D341Med (cell line): ENCODE data around the gene NEK1.

Experiments
- DNase-seq: peaks from one replicate; pipeline ENCODE4 v3.0.0; 2012; ENCODE audit warnings: low spot score

The NEK1 gene

DNA sequence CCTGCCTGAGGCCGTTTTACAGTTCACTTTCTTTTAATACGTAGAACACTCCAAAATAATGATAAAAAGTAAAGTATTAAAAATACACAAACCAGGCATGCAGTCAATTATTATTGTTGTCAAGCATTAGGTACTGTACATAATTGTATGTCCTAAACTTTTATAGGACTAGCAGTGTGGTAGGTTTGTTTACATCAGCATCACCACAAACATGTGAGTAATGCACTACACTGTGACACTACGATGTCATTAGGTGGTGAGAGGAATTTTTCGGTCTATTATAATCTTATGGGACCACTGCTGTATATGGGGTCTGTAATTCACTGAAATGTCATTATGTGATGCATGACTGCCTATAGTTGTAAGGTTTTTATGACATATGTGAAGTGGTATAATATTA is 192.1 kb downstream of the NEK1 start:
- no peak for DNase-seq

DNA sequence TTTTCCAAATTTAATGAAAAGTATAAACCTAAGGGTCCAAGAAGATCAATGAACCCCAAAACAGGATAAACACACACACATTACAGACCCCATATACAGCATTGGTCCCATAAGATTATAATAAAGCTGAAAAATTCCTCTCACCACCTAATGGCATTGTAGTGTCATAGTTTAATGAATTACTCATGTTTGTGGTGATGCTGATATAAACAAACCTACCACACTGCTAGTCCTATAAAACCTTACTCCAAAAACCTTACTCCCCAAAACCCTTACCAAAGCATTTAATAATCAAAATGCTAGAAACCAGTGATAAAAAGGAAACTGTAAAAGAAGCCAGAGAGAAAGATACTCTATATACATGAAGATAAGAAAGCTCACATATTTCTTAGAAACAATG is 193.5 kb downstream of the NEK1 start:
- DNase-seq: no peak

DNA sequence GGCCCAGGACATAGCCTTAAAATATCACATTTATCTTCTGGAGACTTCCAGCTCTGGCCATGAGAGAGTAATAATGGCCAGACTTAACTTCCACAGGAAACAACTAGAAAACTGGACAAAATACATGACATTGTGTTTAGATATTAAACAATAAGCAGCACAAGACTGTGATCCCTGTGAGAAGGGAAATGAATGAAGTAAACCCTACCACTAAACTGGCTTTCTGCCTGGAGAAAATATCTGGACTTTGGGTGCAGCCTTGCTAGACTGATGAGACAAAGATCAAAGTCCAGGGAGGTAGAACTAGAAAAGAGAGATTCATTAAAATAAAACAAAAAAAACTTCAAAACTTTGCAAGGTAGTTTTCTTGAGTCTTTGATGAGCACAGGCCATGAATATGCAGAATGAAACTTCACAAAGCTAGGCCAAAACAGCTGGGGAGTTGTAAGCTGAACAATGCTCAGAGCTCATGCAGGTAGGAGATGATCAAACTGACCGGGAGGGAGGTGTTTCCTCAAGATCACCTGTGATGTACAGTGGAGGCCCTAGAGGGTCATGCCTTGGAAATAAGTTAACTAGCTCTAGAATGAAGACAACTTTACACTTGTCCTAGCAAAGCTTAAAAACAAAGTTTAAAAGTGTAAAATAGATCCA is 194.6 kb downstream of the NEK1 start:
- DNase-seq: no peak

DNA sequence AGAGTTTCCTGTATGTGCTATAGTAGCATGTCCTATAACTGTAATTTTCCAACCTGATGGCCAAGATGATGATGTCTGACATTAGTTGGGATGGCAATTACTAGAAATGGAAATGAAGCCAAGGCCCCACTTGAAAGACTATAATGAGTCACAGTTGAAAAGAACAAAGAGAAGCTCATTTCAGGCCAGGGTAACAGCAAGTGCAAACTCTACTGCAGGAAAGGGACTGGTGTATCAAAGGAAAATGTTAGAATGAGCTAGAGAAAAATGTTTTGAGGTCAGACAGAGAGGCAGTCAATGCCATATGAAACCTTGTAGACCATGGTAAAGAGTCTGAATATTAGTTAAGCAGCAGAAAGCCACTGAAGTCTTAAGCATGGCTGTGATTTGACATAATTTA is 195.4 kb downstream of the NEK1 start:
- DNase-seq: no peak

DNA sequence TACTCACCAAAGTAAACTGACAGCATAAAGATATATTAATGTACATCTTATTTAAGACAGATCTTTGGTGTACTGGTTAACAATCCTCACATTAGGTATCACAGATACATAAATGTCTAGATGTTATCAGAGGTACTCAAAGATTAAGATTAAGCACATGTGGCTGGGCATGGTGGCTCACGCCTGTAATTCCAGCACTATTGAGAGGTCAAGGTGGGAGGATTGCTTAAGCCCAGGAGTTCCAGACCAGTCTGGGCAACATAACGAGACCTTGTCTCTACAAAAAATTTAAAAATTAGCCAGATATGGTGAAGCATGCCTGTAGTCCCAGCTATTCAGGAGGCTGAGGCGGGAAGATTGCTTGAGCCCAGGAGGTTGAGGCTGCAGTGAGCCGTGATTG is 195.9 kb downstream of the NEK1 start:
- no peak for DNase-seq

DNA sequence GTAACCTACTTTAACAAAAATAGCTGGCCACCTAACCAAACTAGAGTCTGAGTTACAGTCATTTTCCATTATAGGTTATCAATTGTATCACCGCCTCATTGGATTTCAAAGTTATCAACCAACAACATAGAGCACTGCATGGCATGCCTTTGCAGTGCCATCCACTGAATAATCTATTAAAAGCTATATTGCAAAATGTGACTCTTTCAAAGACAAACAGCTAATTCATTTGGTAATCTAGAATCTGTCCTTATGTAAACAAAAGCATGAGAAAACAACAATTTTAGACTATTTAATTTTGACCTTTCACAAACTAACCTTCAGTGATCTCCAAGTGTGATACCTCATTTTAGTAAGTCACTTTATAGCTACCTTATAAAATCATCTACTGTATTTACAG is 197.5 kb downstream of the NEK1 start:
- no peak for DNase-seq

DNA sequence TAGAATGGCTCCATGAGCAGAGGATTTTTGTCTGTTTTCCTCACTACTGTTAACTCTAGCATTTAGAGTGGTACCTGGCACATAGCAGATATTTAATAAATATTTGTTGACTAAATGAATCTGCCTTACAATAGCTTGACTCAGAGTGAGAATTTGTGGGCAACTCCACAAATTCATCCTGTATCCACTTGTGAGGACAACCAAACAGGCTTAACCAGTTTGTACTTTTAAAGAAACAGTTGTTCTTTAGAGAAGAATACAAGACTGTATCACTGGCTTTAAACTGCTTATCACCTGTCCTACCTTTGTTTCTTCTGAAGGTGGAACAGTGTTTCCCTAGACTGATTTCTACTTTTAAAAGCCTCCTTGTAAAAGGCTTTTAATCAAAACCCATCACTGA is 200.3 kb downstream of the NEK1 start:
- DNase-seq: no peak

DNA sequence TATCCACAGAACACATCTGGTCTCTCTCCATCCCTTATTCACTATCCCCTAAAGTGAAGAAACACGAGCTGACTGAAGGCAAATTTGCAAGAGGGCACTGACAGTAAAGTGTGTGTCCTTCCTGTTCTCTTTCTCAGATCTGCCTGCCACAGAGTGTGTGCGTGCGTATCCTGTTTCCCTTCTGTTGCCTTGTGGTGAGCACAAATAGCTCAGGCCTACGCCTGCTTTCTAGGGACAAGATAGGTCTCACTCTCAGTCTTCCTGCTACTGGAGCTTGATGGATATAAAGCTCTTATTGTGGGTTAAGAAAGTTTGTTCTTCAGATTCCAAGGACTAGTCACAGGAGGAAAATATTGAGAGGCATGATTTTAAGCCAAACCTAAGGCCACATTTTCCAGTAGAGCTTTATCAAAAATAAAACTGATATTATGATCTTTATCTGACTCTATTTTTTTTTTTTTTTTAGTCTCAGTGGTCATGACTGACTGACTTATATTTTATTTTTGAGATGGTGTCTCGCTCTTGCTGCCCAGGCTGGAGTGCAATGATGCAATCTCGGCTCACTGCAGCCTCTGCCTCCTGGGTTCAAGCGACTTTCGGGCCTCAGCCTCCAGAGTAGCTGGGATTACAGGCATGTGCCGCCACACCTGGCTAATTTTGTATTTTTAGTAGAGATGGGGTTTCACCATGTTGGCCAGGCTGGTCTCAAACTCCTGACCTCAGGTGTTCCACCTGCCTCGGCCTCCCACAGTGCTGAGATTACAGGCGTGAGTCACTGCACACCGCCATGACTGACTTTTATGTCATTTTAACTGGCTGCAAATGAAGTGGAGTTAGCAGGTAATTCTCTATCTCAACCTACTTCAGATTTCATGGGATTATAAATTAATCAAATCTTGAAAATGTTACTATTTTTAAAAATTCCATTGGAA is 201.3 kb downstream of the NEK1 start:
- DNase-seq: no peak

DNA sequence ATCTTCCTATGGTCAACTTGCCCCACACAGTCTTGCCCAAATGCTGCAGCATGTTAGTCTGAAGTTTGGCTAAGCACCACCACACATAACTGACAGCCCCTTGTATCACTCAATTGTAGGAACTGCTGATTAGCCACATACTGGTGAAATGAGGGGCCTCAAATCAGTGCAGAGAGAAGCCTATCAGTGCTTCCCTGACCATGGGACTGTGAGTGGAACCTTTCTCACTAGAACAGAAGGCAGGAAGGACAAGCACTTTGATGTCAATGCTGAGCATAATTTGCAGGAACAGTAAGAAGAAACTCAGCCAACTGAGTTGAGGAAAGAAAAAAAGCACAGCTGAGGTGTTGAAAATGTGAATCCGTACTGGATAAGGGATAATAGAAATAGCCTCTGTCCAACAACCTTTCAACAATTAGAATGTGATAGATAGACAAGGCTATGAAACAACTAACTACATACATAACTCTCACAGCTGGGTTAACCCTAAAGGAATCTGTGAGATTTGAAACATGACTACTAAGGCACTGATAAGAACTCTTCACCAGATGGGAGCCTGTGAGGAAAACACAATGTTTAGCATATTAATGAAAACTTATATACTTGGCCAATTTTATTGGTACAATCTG is 205.1 kb downstream of the NEK1 start:
- DNase-seq: no peak

DNA sequence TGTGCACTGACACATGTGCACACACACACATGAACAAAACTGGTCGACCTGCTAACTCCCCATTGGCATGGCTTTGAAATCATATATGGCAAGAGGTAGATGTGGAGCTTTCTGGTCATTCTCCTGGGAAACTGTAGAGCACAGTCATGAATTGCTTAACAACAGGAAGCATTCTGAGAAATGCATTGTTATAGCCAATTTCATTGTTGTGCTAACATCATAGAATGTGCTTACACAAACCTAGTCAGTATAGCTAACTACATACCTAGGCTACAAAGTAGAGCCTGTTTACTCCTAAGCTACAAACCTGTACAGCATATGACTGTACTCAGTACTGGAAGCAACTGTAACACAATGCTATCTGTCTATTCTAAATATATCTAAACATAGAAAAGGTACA is 207.4 kb downstream of the NEK1 start:
- DNase-seq: no peak

DNA sequence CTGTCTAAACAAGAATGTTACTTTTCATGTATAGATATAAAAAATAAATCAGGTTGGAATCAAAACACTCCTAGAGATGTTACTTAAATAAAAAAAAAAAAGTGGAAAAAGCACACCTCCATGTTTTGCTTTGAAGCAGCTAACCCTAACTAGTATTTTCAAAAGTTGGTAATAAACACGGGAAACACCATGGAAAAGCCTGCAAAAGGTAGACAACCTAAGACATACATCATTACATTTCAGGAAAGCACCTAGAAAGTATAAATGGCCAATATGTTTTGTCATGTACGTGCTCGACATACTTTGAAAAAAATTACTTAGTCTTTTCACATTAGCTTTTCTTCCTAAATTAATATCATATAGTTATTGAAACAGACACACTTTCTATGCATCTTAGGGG is 211.6 kb downstream of the NEK1 start:
- DNase-seq: no peak

DNA sequence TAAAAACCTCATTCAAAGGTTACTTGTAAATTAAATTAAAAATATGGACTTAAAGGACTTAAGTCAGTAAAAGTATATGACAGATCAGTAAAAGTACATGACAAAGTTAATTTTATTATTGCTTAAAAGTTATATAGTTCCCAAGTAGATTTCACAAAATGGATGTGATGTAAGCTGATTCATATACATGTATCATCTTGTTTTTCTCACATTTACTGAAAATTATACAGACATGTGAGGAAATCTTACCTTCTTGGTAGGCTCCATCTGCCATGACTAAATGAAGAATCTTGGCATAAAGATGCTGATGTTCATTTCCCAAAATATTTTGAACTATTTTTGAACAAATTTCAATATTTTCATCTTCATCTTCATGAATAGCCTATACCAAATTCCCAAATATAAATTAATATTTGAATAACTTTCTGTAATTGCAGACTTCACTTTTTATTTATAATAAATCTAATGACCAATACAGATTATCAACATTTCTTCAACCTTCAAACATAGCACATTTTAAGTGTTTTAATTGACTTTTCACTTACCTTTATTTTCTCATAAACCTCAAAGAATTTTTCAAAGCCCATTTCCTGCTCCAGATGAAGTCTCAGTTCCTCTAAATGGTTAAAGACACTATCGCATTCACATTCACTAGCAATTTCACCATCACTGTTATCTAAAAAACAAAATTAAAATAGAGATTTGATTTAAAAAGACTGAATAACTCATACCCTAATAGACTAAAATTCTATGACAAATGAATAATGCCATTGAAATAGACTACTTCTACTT is 212.2 kb downstream of the NEK1 start:
- DNase-seq: no peak

DNA sequence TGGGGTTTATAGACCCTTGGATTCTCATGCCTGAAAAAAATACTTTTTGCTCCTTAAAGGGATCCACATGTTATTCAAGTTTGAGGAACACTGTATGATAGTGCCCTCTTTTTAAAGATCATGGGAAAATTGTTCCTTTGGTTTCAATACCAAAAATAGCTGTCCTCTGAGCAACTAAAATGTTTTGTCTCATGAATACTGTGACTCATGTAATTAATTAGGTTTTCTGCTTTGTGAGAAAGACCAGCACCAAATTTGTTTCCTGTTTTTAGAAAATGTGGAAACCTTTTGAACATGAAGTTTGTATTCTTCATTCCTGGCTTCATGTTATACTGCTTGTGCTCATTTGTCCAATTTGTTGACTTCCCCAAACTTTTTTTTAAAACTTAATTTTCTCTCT is 214.1 kb downstream of the NEK1 start:
- no peak for DNase-seq

DNA sequence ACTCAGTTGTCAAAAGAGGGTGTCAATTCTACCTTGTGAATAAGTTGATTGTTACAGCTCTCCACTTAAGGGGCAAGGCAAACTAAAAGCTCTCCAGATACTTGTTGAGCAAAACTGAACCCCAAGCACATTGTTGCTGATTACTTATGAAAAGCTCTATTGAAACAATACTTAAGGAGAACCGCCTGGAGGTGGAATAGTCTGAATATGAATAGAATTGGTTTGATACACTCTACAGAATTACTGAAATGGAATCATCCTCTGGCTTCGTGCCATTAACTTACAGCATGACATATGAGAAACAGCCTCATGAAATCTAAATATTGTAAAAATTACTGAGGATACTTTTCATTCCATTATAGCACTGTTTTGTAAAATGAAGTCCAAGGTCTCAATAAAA is 214.6 kb downstream of the NEK1 start:
- DNase-seq: no peak

DNA sequence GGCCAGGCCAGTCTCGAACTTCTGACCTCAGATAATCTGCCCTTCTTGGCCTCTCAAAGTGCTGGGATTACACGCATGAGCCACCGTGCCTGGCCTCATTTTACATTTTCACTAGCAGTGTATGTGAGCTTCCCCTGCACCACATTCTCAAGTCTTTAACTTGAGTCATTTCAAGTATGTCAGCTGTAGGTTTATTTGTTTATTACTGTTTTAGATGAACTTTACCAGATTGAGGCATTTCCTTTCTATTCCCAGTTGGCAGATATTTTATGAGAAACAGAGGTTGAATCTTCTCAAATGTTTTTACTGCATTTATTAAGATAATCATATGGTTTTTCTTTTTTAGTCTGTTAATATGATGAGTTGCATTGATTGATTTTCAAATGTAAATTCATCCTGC is 227.0 kb downstream of the NEK1 start:
- DNase-seq: no peak

DNA sequence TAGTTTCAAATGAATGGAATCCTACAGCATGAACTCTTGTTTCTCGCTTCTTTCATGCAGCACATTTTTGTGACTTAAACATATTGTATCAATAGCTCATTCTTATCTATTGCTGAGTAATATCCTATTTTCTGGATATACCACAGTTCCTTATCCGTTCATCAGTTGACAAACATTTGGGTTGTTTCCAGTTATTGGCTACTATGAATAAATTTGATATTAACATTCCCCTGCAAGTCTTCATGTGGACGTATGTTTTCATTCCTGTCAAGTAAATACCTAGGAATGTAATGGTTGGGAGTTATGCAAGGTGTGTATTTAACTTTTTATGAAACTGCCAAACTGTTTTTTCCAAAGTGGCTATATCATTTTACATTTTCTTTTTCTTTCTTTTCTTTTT is 227.6 kb downstream of the NEK1 start:
- no peak for DNase-seq

DNA sequence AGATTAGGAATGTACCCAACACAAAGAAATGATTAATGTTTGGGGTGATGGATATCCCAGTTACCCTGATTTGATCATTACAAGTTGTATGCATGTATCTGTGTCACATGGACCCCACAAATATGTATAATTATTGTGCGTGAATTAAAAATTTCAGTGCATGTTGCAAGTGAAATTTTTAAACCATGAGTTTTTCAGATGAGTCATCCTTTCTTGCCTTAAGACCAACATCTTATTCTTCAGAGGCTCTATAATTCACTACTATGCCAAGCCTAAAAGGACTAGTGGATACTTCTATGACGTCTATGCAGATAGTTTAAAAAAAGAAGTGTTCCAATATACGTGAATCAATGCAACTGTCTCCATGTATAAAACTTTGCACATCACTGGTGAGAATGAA is 228.7 kb downstream of the NEK1 start:
- DNase-seq: no peak

DNA sequence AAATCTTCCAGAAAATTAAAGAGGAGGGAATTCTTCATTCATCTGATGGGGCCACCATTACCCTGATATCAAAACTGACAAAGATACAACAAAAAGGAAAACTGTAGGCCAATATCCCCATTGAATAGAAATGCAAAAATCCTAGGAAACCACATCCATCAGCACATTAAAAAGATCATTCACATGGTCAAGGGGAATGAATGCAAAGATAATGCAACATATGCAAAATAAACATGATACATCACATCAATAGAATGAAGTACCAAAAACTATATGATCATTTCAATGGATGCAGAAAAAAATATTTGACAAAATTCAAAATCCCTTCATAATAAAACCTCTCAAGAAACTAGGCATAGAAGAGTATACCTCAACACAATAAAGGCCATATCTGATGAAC is 232.7 kb downstream of the NEK1 start:
- no peak for DNase-seq

DNA sequence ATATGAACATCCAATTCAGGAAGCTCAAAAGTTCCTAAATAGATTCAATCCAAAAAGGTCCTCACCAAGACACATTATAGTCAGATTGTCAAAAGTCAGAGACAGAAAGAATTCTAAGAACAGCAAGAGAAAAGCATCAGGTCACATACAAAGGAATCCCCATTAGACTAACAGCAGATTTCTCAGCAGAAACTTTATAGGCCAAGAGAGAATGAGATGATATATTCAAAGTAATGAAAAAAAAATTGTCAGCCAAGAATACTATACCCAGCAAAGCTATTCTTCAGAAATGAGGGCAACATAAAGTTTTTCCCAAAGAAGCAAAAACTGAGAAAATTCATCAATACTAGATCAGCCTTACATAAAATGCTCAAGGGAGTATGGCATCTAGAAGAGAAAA is 235.0 kb downstream of the NEK1 start:
- DNase-seq: no peak

DNA sequence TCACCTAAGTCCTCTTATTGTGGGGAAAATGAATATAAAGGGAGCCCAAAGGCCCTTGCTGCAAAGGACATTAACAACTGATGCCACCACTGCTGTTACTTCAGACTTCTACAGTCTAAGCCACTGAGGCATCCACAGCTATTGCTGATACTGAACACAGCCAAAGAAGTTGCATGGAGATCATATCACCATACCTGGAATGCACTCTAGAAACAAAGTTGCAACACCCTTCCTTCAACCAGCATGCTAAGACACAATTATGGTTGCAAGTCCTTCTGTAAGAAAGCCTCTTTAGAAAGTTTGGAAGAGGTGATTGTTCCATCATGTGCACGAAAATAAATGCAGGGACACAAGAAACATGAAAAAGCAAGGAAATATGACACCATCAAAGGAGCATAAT is 236.0 kb downstream of the NEK1 start:
- no peak for DNase-seq

DNA sequence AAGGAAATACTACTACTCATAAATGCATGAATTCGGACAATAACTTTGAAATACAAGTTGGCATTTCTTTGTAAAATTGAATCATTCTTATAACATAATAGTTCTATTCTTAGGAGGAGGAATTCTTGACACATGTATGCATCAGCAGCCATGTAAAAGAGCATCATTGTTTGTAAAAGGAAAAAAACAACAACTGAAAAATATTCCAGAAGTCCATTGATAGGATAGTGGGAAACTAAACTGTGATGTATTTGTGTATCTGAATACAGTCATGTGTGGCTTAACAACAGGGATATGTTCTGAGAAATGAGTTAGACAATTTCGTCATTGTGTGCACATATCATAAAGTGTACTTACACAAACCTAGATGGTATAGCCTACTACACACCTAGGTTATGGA is 239.6 kb downstream of the NEK1 start:
- no peak for DNase-seq

DNA sequence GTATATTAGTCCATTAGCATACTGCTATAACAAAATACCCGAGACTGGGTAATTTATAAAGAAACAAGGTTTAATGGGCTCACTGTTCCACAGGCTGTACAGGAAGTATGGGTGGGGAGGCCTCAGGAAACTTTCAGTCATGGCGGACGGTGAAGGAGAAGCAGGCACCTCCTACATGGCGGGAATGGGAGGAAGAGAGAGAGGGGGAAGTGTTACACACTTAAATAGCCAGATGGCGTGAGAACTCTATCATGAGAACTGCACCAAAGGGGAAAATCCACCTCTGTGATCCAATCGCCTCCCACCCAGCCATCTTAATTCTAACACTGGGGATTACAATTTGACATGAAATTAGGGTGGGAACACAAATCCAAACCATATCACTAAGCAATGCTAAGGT is 242.7 kb downstream of the NEK1 start:
- no peak for DNase-seq

DNA sequence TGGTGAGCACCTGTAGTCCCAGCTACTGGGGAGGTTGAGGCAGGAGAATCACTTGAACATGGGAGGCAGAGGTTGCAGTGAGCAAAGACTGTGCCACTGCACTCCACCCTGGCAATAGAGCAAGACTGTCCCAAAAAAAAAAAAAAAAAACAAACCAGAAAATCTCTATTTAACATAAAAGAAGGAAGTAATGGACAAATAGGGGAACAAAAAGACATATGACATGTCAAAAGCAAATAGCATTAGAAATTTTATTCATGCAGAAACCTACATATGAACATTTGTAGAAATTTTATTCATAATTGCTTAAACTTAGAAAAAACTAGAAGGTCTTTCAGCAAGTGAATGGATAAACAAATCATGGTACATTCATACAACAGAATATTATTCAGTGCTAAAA is 244.6 kb downstream of the NEK1 start:
- no peak for DNase-seq
